ENCODE measurements around the gene CST3. TPM values are rescaled to one million over a fixed set of nuclear protein-coding genes. Genes with fewer than 3 reads are reported as not detected.

The CST3 gene
- total and polyA plus RNA-seq, 10 of the 15 experiments (the other 5 are each of a cell fraction or from before 2014, with no cell fraction given) = 11.8 to 127 (median 57.8) TPM

DNA sequence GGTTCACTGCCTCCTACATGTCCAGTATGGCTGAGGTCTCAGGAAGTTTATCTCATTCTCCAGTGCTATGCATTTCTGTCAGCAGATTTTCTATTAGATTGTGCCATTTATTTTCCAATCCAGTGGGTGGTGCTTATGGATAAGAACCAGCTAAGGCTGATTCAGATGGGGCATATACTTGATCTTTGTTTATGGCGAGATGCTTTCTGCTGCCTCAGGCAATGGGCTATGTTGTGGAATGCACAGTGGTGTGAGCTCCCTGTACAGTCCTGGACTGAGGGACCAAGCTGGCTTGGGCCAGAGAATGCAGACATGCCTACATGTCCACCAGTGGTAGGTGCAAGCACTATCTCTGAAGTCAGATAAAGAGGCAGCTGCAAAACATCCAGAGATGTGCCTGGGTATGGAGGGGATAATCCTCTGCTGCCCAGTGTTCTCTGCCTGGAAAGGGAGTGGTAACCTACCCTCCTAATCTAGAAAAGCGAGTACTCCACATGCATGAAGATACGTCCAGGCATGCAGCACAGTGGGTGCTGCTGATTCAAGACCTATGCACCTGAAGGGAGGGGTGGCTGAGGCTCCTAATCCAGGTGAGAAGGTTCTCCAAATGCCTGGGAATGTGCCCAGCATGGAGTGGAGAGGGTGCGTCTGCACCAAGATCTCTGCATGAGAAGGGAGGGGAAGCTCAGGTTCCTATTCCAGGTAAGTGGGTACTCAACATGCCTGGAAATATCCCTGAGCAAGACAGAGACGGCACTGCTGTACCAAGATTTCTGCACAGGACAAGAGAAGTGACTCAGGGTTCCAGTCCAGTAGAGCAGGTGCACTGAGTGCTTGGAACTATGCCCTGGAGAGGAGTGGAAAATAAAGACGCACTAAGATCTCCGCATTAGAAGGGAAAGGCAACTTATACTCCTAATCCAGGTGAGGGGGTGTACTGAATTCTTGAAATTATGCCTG is 41.7 kb upstream of the CST3 start:
- Histone ChIP-seq H3K4me1 (ENCODE audit: control insufficient read depth, insufficient read depth, low read length) (no peaks in the 10 kb centered on the region), H3K4me3 (no peak overlapping the region), H3K9me3 (replicated peaks; ENCODE audit: control insufficient read depth, insufficient read depth, low read length) (no peaks in the 10 kb centered on the region), H2AFZ (ENCODE audit: control insufficient read depth, low read depth, low read length) (no peak overlapping the region), H3K27me3 (replicated peaks in 1 of 2; ENCODE audit: control insufficient read depth in 2 of 2, insufficient read depth in 2 of 2, low read length in 1 of 2) (no peaks in the 10 kb centered on the region), H3K79me2 (ENCODE audit: control insufficient read depth, insufficient read depth, low read length) (no peaks in the 10 kb centered on the region), H3K9ac (ENCODE audit: control insufficient read depth, insufficient read depth, low read length) (no peak overlapping the region), H3K4me2 (ENCODE audit: control insufficient read depth, insufficient read depth) (no peak overlapping the region), H4K20me1 (ENCODE audit: control insufficient read depth, insufficient read depth) (no peaks in the 10 kb centered on the region), H3K27ac (ENCODE audit: control insufficient read depth, insufficient read depth) (no peak overlapping the region), H3K36me3 (ENCODE audit: control insufficient read depth in 2 of 2, insufficient read depth in 2 of 2, low read length in 1 of 2) (no peaks in the 10 kb centered on the region)
- ChIA-PET POLR2A (no interaction called here), RAD21 (ENCODE audit: unreplicated experiment) (no interaction called here), SMC1A (ENCODE audit: uncharacterized antibody, unreplicated experiment) (no interaction called here), CTCF (no interaction called here)
- TF ChIP-seq TCF12 (IDR thresholded peaks at IDR 0.05; ENCODE audit: low read depth, low read length) (no peak), SUPT20H (IDR thresholded peaks at IDR 0.05; ENCODE audit: borderline replicate concordance, control insufficient read depth, low read depth, low read length) (no peak), FOS (IDR thresholded peaks at IDR 0.05; ENCODE audit: borderline replicate concordance, extremely low read depth, insufficient read length) (no peak), RB1 (IDR thresholded peaks at IDR 0.05; ENCODE audit: borderline replicate concordance) (no peak), POLR2A (IDR thresholded peaks at IDR 0.05; ENCODE audit: low read depth, low read length) (no peak), SMARCA5 (IDR thresholded peaks at IDR 0.05) (no peak), JUNB (IDR thresholded peaks at IDR 0.05) (no peak), ZNF274 (IDR thresholded peaks at IDR 0.05; ENCODE audit: insufficient read depth, insufficient read length) (no peak), GATAD2B (conservative IDR thresholded peaks at IDR 0.05; ENCODE audit: low read depth) (no peak), NFXL1 (IDR thresholded peaks at IDR 0.05; ENCODE audit: borderline replicate concordance) (no peak), TCF7 (IDR thresholded peaks at IDR 0.05; ENCODE audit: borderline replicate concordance) (no peak), ETV6 (conservative IDR thresholded peaks at IDR 0.05 in 1 of 2, IDR thresholded peaks at IDR 0.05 in 1 of 2; ENCODE audit: borderline replicate concordance in 1 of 2, low read depth in 1 of 2) (no peak), ZNF24 (IDR thresholded peaks at IDR 0.05) (no peak), SPI1 (IDR thresholded peaks at IDR 0.05; ENCODE audit: borderline replicate concordance, insufficient read depth, low read depth, low read length) (no peak), MYB (IDR thresholded peaks at IDR 0.05; ENCODE audit: borderline replicate concordance, low read depth, low read length) (no peak)
- TF ChIP-seq, protein P1, sequence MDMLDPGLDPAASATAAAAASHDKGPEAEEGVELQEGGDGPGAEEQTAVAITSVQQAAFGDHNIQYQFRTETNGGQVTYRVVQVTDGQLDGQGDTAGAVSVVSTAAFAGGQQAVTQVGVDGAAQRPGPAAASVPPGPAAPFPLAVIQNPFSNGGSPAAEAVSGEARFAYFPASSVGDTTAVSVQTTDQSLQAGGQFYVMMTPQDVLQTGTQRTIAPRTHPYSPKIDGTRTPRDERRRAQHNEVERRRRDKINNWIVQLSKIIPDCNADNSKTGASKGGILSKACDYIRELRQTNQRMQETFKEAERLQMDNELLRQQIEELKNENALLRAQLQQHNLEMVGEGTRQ (IDR thresholded peaks at IDR 0.05; ENCODE audit: borderline replicate concordance, low read depth, low read length) = no peak
- TF ChIP-seq, protein P2, sequence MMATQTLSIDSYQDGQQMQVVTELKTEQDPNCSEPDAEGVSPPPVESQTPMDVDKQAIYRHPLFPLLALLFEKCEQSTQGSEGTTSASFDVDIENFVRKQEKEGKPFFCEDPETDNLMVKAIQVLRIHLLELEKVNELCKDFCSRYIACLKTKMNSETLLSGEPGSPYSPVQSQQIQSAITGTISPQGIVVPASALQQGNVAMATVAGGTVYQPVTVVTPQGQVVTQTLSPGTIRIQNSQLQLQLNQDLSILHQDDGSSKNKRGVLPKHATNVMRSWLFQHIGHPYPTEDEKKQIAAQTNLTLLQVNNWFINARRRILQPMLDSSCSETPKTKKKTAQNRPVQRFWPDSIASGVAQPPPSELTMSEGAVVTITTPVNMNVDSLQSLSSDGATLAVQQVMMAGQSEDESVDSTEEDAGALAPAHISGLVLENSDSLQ (IDR thresholded peaks at IDR 0.05) = no peak
- TF ChIP-seq, protein P3, sequence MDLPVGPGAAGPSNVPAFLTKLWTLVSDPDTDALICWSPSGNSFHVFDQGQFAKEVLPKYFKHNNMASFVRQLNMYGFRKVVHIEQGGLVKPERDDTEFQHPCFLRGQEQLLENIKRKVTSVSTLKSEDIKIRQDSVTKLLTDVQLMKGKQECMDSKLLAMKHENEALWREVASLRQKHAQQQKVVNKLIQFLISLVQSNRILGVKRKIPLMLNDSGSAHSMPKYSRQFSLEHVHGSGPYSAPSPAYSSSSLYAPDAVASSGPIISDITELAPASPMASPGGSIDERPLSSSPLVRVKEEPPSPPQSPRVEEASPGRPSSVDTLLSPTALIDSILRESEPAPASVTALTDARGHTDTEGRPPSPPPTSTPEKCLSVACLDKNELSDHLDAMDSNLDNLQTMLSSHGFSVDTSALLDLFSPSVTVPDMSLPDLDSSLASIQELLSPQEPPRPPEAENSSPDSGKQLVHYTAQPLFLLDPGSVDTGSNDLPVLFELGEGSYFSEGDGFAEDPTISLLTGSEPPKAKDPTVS (IDR thresholded peaks at IDR 0.05; ENCODE audit: low read depth, low read length) = no peak
- TF ChIP-seq, protein P4, sequence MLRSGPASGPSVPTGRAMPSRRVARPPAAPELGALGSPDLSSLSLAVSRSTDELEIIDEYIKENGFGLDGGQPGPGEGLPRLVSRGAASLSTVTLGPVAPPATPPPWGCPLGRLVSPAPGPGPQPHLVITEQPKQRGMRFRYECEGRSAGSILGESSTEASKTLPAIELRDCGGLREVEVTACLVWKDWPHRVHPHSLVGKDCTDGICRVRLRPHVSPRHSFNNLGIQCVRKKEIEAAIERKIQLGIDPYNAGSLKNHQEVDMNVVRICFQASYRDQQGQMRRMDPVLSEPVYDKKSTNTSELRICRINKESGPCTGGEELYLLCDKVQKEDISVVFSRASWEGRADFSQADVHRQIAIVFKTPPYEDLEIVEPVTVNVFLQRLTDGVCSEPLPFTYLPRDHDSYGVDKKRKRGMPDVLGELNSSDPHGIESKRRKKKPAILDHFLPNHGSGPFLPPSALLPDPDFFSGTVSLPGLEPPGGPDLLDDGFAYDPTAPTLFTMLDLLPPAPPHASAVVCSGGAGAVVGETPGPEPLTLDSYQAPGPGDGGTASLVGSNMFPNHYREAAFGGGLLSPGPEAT (IDR thresholded peaks at IDR 0.05; ENCODE audit: low read depth) = no peak
- FAIRE-seq (no peak), DNase-seq (ENCODE audit: low read depth, low spot score) (no peak), ATAC-seq (no peak)
- 45% methylated on average over 7 of the region's 7 CpGs for WGBS (ENCODE audit: insufficient coverage, insufficient replicate concordance, low lambda C conversion rate, missing lambda C conversion rate)
- in situ Hi-C loops (cut with MboI) = no loop called here
- intact Hi-C loops (cut with micrococcal nuclease; ENCODE audit: unreplicated experiment) = no loop called here
- no TSS peak for BruUV-seq (replicated peaks)

Data from GM12878 (cell line).